H1 (cell line): ENCODE results near the gene AURKAIP1. TPM values are rescaled to one million over a fixed set of nuclear protein-coding genes. Genes with fewer than 3 reads are reported as not detected.

ENCODE experiments used
- CTCF ChIA-PET: fragments of 300-600 bp; sonication (Branson Sonifier 250); formaldehyde crosslinking; loops from one replicate; lab custom pipeline; 2021; ENCODE audit not compliant: partially characterized antibody; lab: Charles Lee
- POLR2A ChIA-PET: fragments of 300-600 bp; sonication (Branson Sonifier 250); formaldehyde crosslinking; loops from one replicate; lab custom pipeline; 2021; ENCODE audit warnings: inconsistent platforms; ENCODE audit not compliant: partially characterized antibody; lab: Charles Lee
- DNase-seq, 2 experiments: peaks; one replicate each; pipeline versions ENCODE4 v3.0.0 to v3.0.0-alpha.2; 2010 to 2022; ENCODE audit warnings: low spot score in 2 of 2, low read depth in 1 of 2, mixed read lengths in 1 of 2
- FAIRE-seq: peaks from 2 replicates; lab custom pipeline; 2011; peaks lifted over from hg19 to GRCh38; lab: Jason Lieb, UNC
- H2AFZ ChIP-seq: 2 replicates; pipeline ENCODE4 v1.8.1; 2012; ENCODE audit warnings: low read length, inconsistent platforms
- H2AK5ac ChIP-seq: 2 replicates; pipeline ENCODE4 v1.6.1; 2013; ENCODE audit warnings: low read depth, low read length
- H2BK120ac ChIP-seq: replicated peaks from 2 replicates; pipeline ENCODE3; 2013; ENCODE audit warnings: low read depth, low read length, inconsistent platforms
- H2BK12ac ChIP-seq: 2 replicates; pipeline ENCODE4 v1.6.1; 2013; ENCODE audit warnings: low read depth, low read length
- H2BK15ac ChIP-seq: 2 replicates; pipeline ENCODE4 v1.6.1; 2013; ENCODE audit warnings: low read length
- H2BK20ac ChIP-seq: 2 replicates; pipeline ENCODE4 v1.6.1; 2013; ENCODE audit warnings: low read length
- H2BK5ac ChIP-seq: 2 replicates; pipeline ENCODE4 v1.6.1; 2013; ENCODE audit warnings: low read depth, low read length
- H3K14ac ChIP-seq: 2 replicates; pipeline ENCODE4 v1.6.1; 2013; ENCODE audit warnings: inconsistent platforms; ENCODE audit not compliant: insufficient read length
- H3K18ac ChIP-seq: 2 replicates; pipeline ENCODE4 v1.6.1; 2013; ENCODE audit warnings: low read length; ENCODE audit errors: extremely low read depth
- H3K23ac ChIP-seq: 2 replicates; pipeline ENCODE4 v1.6.1; 2013; ENCODE audit warnings: inconsistent platforms; ENCODE audit not compliant: insufficient read length
- H3K23me2 ChIP-seq: 2 replicates; pipeline ENCODE4 v1.6.1; 2013; ENCODE audit warnings: low read depth, low read length
- H3K27ac ChIP-seq: 2 replicates; pipeline ENCODE4 v1.6.1; 2011; ENCODE audit warnings: low read depth, low read length, inconsistent platforms
- H3K27me3 ChIP-seq, 4 experiments: replicated peaks in 1 of 4; 1 replicate in 1 of 4; 2 replicates in 3 of 4; pipeline versions ENCODE4 v1.6.1 to v1.8.1; 2011 to 2013; ENCODE audit warnings: low read length in 3 of 4, mild to moderate bottlenecking in 3 of 4, inconsistent platforms in 2 of 4, mixed read lengths in 2 of 4, moderate library complexity in 1 of 4; ENCODE audit not compliant: control insufficient read depth in 3 of 4, insufficient read depth in 3 of 4; ENCODE audit errors: extremely low read depth in 1 of 4
- H3K36me3 ChIP-seq, 4 experiments: 2 replicates each; pipeline versions ENCODE4 v1.6.1 to v1.8.1; 2011 to 2013; ENCODE audit warnings: mild to moderate bottlenecking in 4 of 4, low read length in 3 of 4, moderate library complexity in 2 of 4, control low read depth in 1 of 4, inconsistent platforms in 1 of 4; ENCODE audit not compliant: insufficient read depth in 4 of 4, control insufficient read depth in 2 of 4
- H3K4ac ChIP-seq: replicated peaks from 2 replicates; pipeline ENCODE3; 2013; ENCODE audit warnings: low read length, low read depth, mixed read lengths, inconsistent platforms; ENCODE audit not compliant: insufficient read length
- H3K4me1 ChIP-seq, 4 experiments: replicated peaks in 1 of 4; 1 replicate in 1 of 4; 2 replicates in 3 of 4; pipeline versions ENCODE4 v1.6.1 to v1.8.1; 2011 to 2013; ENCODE audit warnings: low read length in 3 of 4, inconsistent platforms in 2 of 4, mixed read lengths in 1 of 4; ENCODE audit not compliant: insufficient read depth in 4 of 4, control insufficient read depth in 3 of 4
- H3K4me2 ChIP-seq, 2 experiments: 2 replicates each; pipeline versions ENCODE4 v1.6.1 to v1.8.1; 2011 to 2013; ENCODE audit warnings: low read depth in 2 of 2, low read length in 2 of 2, control low read depth in 1 of 2, inconsistent platforms in 1 of 2, mild to moderate bottlenecking in 1 of 2; ENCODE audit not compliant: insufficient read depth in 1 of 2
- H3K4me3 ChIP-seq, 4 experiments: fragments of 200-600, 300-600 bp in 1 of 4; sonication (generic), shearing (Covaris generic), sonication (Bioruptor Twin) in 1 of 4; 2 replicates each; pipeline versions ENCODE4 v1.5.1 to v1.8.1; 2011 to 2016; ENCODE audit warnings: low read length in 4 of 4, low read depth in 3 of 4, control low read depth in 2 of 4, inconsistent platforms in 2 of 4, mild to moderate bottlenecking in 2 of 4, mixed read lengths in 1 of 4, moderate library complexity in 1 of 4; ENCODE audit not compliant: insufficient read depth in 2 of 4; ENCODE audit errors: extremely low read depth in 1 of 4
- H3K56ac ChIP-seq: replicated peaks from 2 replicates; pipeline ENCODE3; 2013; ENCODE audit warnings: low read depth, mild to moderate bottlenecking, mixed read lengths, low read length, inconsistent platforms; ENCODE audit not compliant: insufficient read length
- H3K79me1 ChIP-seq: 2 replicates; pipeline ENCODE4 v1.6.1; 2013; ENCODE audit warnings: low read depth, low read length, control low read depth
- H3K79me2 ChIP-seq, 2 experiments: 2 replicates each; pipeline versions ENCODE4 v1.6.1 to v1.8.1; 2012 to 2013; ENCODE audit warnings: low read length in 2 of 2, mild to moderate bottlenecking in 2 of 2, inconsistent platforms in 1 of 2; ENCODE audit not compliant: insufficient read depth in 2 of 2, control insufficient read depth in 1 of 2
- H3K9ac ChIP-seq, 4 experiments: replicated peaks in 1 of 4; 1 replicate in 1 of 4; 2 replicates in 3 of 4; pipeline versions ENCODE4 v1.6.1 to v1.8.1; 2011 to 2013; ENCODE audit warnings: low read depth in 3 of 4, low read length in 3 of 4, control low read depth in 2 of 4, mild to moderate bottlenecking in 2 of 4, moderate library complexity in 2 of 4, inconsistent platforms in 1 of 4; ENCODE audit errors: extremely low read depth in 1 of 4
- H3K9me3 ChIP-seq, 2 experiments: 2 replicates each; pipeline versions ENCODE4 v1.6.1 to v1.8.1; 2012 to 2013; ENCODE audit warnings: mild to moderate bottlenecking in 2 of 2, moderate library complexity in 2 of 2, control low read depth in 1 of 2, inconsistent platforms in 1 of 2, low read depth in 1 of 2, low read length in 1 of 2, mixed read lengths in 1 of 2; ENCODE audit not compliant: insufficient read depth in 2 of 2
- H4K20me1 ChIP-seq, 2 experiments: replicated peaks in 1 of 2; 2 replicates each; pipeline versions ENCODE3 to v1.8.1; 2011 to 2013; ENCODE audit warnings: inconsistent platforms in 2 of 2, low read length in 2 of 2, mild to moderate bottlenecking in 1 of 2; ENCODE audit not compliant: insufficient read depth in 2 of 2, control insufficient read depth in 1 of 2
- H4K5ac ChIP-seq: 2 replicates; pipeline ENCODE4 v1.6.1; 2013; ENCODE audit warnings: low read length, low read depth, mixed read lengths, inconsistent platforms; ENCODE audit not compliant: insufficient read length
- H4K8ac ChIP-seq: 2 replicates; pipeline ENCODE4 v1.8.0; 2013; ENCODE audit warnings: mild to moderate bottlenecking, moderate library complexity, low read length, inconsistent platforms; ENCODE audit not compliant: insufficient read depth; ENCODE audit errors: extremely low read depth
- H4K91ac ChIP-seq: replicated peaks from 2 replicates; pipeline ENCODE3; 2013; ENCODE audit warnings: low read length, mixed read lengths, inconsistent platforms; ENCODE audit not compliant: insufficient read length
- CBX8 ChIP-seq: fragments of 300-800, 300-1000 bp; sonication (generic); IDR thresholded peaks from 2 replicates; pipeline ENCODE4 v1.7.1; 2016; ENCODE audit warnings: low read depth, low read length, borderline replicate concordance
- CEBPB ChIP-seq: IDR thresholded peaks from 2 replicates; pipeline ENCODE4 v1.6.1; 2012; ENCODE audit warnings: low read depth, low read length
- CHD1 ChIP-seq: IDR thresholded peaks from 2 replicates; pipeline ENCODE4 v1.6.1; 2012; ENCODE audit warnings: low read depth, low read length, improper control_type of control experiment
- EP300 ChIP-seq, 2 experiments: IDR thresholded peaks; 1 replicate in 1 of 2; 2 replicates in 1 of 2; pipeline ENCODE4 v1.6.1; 2011 to 2012; ENCODE audit warnings: low read depth in 2 of 2, low read length in 2 of 2, mild to moderate bottlenecking in 2 of 2, borderline replicate concordance in 1 of 2, inconsistent platforms in 1 of 2, moderate library complexity in 1 of 2
- FOSL1 ChIP-seq: IDR thresholded peaks from 2 replicates; pipeline ENCODE4 v1.6.1; 2011; ENCODE audit warnings: mild to moderate bottlenecking, low read depth, low read length, moderate library complexity; ENCODE audit not compliant: insufficient read depth
- GTF2F1 ChIP-seq: IDR thresholded peaks from 2 replicates; pipeline ENCODE4 v1.6.1; 2012; ENCODE audit warnings: low read depth, low read length, improper control_type of control experiment, borderline replicate concordance
- HDAC2 ChIP-seq, 2 experiments: fragments of 300-600 bp in 1 of 2; sonication (generic) in 1 of 2; IDR thresholded peaks; 2 replicates each; pipeline ENCODE4 v1.6.1; 2011 to 2012; ENCODE audit warnings: low read depth in 2 of 2, low read length in 2 of 2, mild to moderate bottlenecking in 2 of 2, moderate library complexity in 2 of 2, borderline replicate concordance in 1 of 2, inconsistent platforms in 1 of 2
- JUN ChIP-seq: IDR thresholded peaks from 2 replicates; pipeline ENCODE4 v1.6.1; 2011; ENCODE audit warnings: low read depth, mild to moderate bottlenecking, improper control_type of control experiment, low read length
- NANOG ChIP-seq: IDR thresholded peaks from 2 replicates; pipeline ENCODE4 v1.6.1; 2011; ENCODE audit warnings: low read length, low read depth, mild to moderate bottlenecking, inconsistent platforms; ENCODE audit not compliant: insufficient read depth, poor library complexity, severe bottlenecking
- NRF1 ChIP-seq: IDR thresholded peaks from 2 replicates; pipeline ENCODE4 v1.6.1; 2011; ENCODE audit warnings: mild to moderate bottlenecking, low read depth, low read length, improper control_type of control experiment
- POLR2AphosphoS5 ChIP-seq: IDR thresholded peaks from 2 replicates; pipeline ENCODE4 v1.6.1; 2011; ENCODE audit warnings: low read depth, low read length
- SP1 ChIP-seq: IDR thresholded peaks from 2 replicates; pipeline ENCODE4 v1.6.1; 2011; ENCODE audit warnings: low read depth, low read length
- SUZ12 ChIP-seq: fragments of 200-600 bp; sonication (generic); IDR thresholded peaks from 2 replicates; pipeline ENCODE4 v1.6.1; 2012; ENCODE audit warnings: mild to moderate bottlenecking, inconsistent platforms, low read length, moderate library complexity, mixed read lengths
- TAF1 ChIP-seq: IDR thresholded peaks from 2 replicates; pipeline ENCODE4 v1.6.1; 2011; ENCODE audit warnings: mild to moderate bottlenecking, low read depth, low read length
- WGBS, 2 experiments: shearing (Covaris generic) in 1 of 2; methylation state at CpG; one replicate each; pipeline versions ENCODE4 v1.1.6 to v1.1.7; 2013 to 2015; ENCODE audit warnings: low lambda C conversion rate in 2 of 2, mixed read lengths in 2 of 2, inconsistent platforms in 1 of 2, low coverage in 1 of 2, missing lambda C conversion rate in 1 of 2; ENCODE audit not compliant: insufficient replicate concordance in 2 of 2, insufficient coverage in 1 of 2, insufficient read length in 1 of 2; ENCODE audit errors: extremely low coverage in 1 of 2, missing lambda C conversion rate in 1 of 2; 5-methylcytosine and 5-hydroxymethylcytosine counted together
- polyA plus RNA-seq, 7 experiments: library from polyadenylated mRNA; depleted of rRNA in 3 of 7; stranded (reverse) in 5 of 7; unstranded in 2 of 7; fragments of >200 nt in 5 of 7; fragments of 200-250 nt in 2 of 7; gene quantifications; 1 replicate in 5 of 7; 2 replicates in 1 of 7; 4 replicates in 1 of 7; pipeline versions ENCODE4 v1.2.1 to v1.2.3, GENCODE V29; 2011 to 2013; ENCODE audit warnings: missing spikeins in 2 of 7, mixed read lengths in 2 of 7
- total RNA-seq: library from RNA; stranded (reverse); fragmentation: NEBNext Ultra II Directional; extraction: Animal tissue kit (Norgen Biotek cat#: 25700); gene quantifications from 2 replicates; pipeline ENCODE4 v1.2.1, GENCODE V29; 2021

AURKAIP1 gene
- total and polyA plus RNA-seq, 2 of the 8 experiments (the other 6 are each of a cell fraction or from before 2014, with no cell fraction given) = 87.8 to 194 TPM

DNA sequence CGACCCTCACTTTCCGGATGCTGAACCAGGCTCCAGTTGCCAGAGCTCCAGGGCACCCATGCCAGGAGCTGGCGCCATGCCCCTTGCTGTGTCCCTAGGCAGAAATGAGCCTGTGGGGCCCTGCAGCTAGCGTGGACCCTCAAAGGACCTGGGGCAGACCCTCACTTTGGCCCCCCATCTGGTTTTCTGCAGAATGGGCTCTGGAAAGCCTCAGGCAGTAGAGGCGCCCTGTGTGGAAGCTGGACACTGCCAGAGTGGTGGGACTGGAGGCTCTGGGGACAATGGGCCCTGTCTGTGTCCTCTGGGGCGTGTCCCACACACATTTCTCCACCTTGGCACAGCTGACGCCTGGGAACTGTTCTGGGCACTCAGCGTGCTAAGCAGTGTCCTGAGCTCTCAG is 6.3 kb upstream of the AURKAIP1 start:
- FAIRE-seq = no peak
- no peaks in the 10 kb centered on the region for H3K9me3 ChIP-seq
- TF ChIP-seq CEBPB (no peak), TAF1 (no peak), CHD1 (no peak), POLR2AphosphoS5 (no peak), EP300 (IDR thresholded peaks at IDR 0.05; ENCODE audit: borderline replicate concordance in 1 of 2, low read depth in 2 of 2, low read length in 2 of 2) (no peak), SUZ12 (no peak), NANOG (no peak), NRF1 (no peak), SP1 (no peak), FOSL1 (no peak), CBX8 (no peak), GTF2F1 (no peak), JUN (no peak), HDAC2 (IDR thresholded peaks at IDR 0.05; ENCODE audit: borderline replicate concordance in 1 of 2, low read depth in 2 of 2, low read length in 2 of 2) (no peak)

More for the DNA sequence above, 6.3 kb upstream of the AURKAIP1 start:
- H3K9ac ChIP-seq = no peak overlapping the region
- H3K23me2 ChIP-seq = peaks cover 2% of the 10 kb centered on the region; the same call in 1 of the 2 replicates
- peaks cover 4% of the 10 kb centered on the region; the same call in 1 of the 2 replicates for H3K79me1 ChIP-seq
- H2BK12ac ChIP-seq = no peak overlapping the region
- no peak overlapping the region for H3K4me2 ChIP-seq
- WGBS, 2 experiments = 78% methylated on average over 8 of the region's 8 CpGs; no CpG with 5 or more reads in 1 of the 2 experiments
- H2BK15ac ChIP-seq = no peak overlapping the region
- no peak overlapping the region for H3K14ac ChIP-seq
- DNase-seq = no peak
- H3K4me3 ChIP-seq = no peak overlapping the region
- ChIA-PET CTCF (interaction anchor here (1.0 to 1.3 kb wide), 2 partner anchors 9 kb away, joined by 3 read pairs; no protein-coding TSS in a partner anchor), POLR2A (interaction anchor here (1.0 to 33.4 kb wide), 3 partner anchors 9 to 91 kb away, joined by 3 to 719 read pairs (median 4); partner anchors contain the start of genes CCNL2 and MRPL20)
- H3K36me3 ChIP-seq = peaks cover 4 to 11% (median 6%) of the 10 kb centered on the region in 4 experiments; a peak in 7 of 8 replicates
- no peak overlapping the region for H2AK5ac ChIP-seq
- H3K18ac ChIP-seq = no peak overlapping the region
- H3K4ac ChIP-seq = no peak overlapping the region
- H3K27me3 ChIP-seq = no peaks in the 10 kb centered on the region
- no peaks in the 10 kb centered on the region for H3K79me2 ChIP-seq
- H4K91ac ChIP-seq = no peak overlapping the region
- H2BK5ac ChIP-seq = no peak overlapping the region
- no peak overlapping the region for H2BK20ac ChIP-seq
- no peak overlapping the region for H2BK120ac ChIP-seq
- no peak overlapping the region for H3K23ac ChIP-seq
- no peak overlapping the region for H4K5ac ChIP-seq
- no peak overlapping the region for H3K56ac ChIP-seq
- peaks cover 0 to 8% of the 10 kb centered on the region in 2 experiments for H4K20me1 ChIP-seq
- no peak overlapping the region for H2AFZ ChIP-seq
- no peak overlapping the region for H4K8ac ChIP-seq
- H3K27ac ChIP-seq = no peak overlapping the region
- H3K4me1 ChIP-seq = no peaks in the 10 kb centered on the region; a peak in 2 of 7 replicates
